WI38 (cell line): ENCODE measurements around the gene SNED1.
"Not testable (repeated sequence)": the region's sequence is repeated elsewhere in the genome, so short reads cannot be mapped to it uniquely, and the experiment has no call there.

ENCODE experiments used
- H3K4me3 ChIP-seq: 2 replicates; pipeline ENCODE4 v1.5.1; 2011; ENCODE audit warnings: low read depth, mild to moderate bottlenecking, control low read depth, low read length
- CTCF ChIP-seq: IDR thresholded peaks from 2 replicates; pipeline ENCODE4 v1.5.1; 2012; ENCODE audit warnings: low read depth, mild to moderate bottlenecking, control low read depth, low read length

The SNED1 gene

DNA sequence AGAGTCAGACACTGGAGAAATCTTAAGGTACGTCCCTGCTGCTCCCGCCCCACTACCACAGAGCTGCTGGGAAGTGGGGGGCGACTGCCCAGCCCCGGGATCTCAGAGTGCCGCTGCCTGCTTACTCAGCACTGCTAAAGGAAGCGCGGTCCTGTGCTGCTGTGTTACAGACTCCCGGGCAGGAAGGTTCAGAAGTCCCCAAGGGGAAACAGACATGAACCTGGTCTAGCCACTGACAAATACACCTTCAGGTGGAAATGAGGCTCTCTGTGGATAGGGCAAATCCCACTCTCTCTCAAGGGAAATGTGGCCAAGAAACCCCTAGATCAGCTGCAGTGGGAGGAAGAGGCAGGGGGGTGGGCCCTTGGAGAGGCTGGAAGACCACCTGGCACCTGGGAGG lies 90.0 kb downstream of the SNED1 start:
- TF ChIP-seq CTCF = no peak
- no peak overlapping the region for H3K4me3 ChIP-seq

DNA sequence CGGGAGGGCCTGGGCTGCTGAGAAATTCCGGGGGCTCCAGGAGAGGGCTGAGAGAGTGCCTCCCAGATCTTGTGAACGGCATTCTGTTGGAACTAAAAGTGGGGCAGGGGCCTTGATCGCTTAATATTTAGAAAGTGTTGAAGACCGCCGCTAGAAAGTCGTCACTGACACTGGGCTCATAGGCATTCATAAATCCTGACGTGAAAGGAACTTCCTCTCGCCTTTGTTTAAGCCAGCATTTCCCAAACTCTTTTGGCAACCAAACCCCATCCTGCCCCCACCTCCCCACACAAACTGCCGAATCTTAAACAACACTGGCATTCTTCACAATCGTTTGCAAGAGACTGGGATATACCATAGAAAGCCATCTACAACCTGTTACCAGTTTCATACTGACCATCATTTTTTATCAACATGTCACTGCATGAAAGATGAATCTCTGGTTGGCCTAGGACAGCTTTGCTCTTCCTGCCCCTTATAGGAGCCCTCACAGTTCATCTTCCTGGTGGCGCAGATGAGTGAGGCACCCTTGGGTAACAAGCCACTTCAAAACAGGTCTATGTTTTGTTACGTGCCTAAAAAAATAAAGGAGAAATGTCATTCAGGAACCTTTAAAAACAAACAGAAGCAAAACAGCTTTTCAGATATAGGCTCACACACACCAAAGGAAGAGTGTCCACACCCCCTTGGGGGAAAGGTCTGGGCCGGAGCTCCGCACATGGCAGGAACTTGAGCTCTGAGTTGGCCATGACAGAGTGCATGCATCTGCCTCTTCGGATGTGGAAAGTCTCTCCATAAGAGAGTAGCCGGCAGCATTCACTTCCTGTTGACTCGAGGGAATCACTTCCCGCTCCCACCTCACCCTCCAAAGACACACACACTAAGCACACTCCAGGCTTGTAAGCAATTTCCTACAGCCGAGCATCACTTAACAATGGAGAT lies 90.6 kb downstream of the SNED1 start:
- TF ChIP-seq CTCF = no peak

GRCh38 chr2:241091201-241091600 lies 92.8 kb downstream of the SNED1 start:
- H3K4me3 ChIP-seq = no peak overlapping the region
- no peak for TF ChIP-seq CTCF

More for the DNA sequence above, 90.6 kb downstream of the SNED1 start:
- H3K4me3 ChIP-seq = no peak overlapping the region

DNA sequence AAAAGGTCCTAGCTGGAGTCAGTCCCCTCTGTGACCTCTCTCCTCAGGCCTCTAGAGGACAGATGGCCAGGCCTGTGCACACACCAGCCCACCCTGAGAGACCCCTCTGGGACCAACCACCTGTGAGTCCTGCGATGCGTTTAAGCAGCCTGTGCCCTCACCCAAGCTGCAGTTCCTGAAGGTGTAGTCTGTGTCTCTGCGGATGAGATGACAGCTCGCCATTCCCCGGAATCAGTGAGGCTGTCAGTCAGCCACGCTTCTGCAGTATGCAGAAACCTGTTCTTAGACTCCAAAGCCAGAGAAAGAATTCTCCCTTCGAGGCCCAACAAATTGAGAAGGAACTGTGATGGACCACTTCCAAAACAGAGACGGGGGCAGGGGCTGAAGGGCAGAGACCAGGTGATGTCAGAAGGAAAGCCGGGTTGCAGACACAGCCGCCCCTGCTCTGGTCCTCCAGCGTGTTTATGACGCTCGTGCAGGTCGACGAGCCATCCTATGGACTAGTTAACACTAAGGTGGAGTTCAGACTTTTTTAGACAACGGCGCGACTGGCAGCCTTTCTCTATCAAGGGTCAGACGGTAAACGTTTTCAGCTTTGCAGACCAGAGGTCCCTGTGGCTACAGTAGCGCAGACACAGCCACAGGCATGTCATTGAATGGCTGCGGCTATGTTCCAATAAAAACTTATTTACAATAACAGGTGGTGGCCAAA lies 93.5 kb downstream of the SNED1 start:
- no peak overlapping the region for H3K4me3 ChIP-seq
- no peak for TF ChIP-seq CTCF

DNA sequence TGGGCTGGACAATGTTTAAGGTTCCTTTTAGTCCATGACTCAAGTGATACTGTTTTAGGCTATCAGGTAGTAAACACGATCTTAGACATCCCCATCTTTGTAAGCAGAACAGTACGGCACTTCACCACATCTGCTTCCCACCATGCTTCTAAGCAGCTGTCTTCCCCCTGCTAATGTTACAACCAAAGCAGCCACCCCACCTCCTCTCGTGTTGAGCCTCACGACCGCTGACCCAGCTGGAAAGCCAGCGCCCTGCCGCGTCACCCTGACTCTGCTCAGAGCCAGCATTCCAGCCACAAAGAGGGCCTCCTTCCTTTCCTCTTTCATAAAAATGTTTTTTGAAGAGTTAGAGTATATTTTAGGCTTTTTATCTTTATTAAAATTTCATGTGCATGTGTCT lies 94.3 kb downstream of the SNED1 start:
- no peak for TF ChIP-seq CTCF
- no peak overlapping the region for H3K4me3 ChIP-seq

GRCh38 chr2:241093133-241093781 lies 94.8 kb downstream of the SNED1 start:
- H3K4me3 ChIP-seq = not testable (repeated sequence)

- TF ChIP-seq CTCF = no peak
- H3K4me3 ChIP-seq = no peak overlapping the region
These were observed 95.8 kb downstream of the SNED1 start for GRCh38 chr2:241094172-241094571.
